HG03469 (cell line): Measurements from ENCODE around the gene VEGFC.

Experiments
- ATAC-seq: cut with Tn5 transposase; IDR thresholded peaks from one replicate; pipeline ENCODE4 v1.9.1; 2021; ENCODE audit warnings: mild to moderate bottlenecking, moderate library complexity, moderate number of reproducible peaks; ENCODE audit not compliant: unreplicated experiment

Gene VEGFC

GRCh38 chr4:176799653-176800052 lies 6.9 kb upstream of the VEGFC start:
- no peak for ATAC-seq

GRCh38 chr4:176798540-176798939 lies 5.8 kb upstream of the VEGFC start:
- no peak for ATAC-seq

- no peak for ATAC-seq
Observed at GRCh38 chr4:176795441-176795840, 2.7 kb upstream of the VEGFC start.

- no peak for ATAC-seq
Observed at GRCh38 chr4:176794651-176795050, 1.9 kb upstream of the VEGFC start.

GRCh38 chr4:176794151-176794550 lies 1.4 kb upstream of the VEGFC start:
- no peak for ATAC-seq

GRCh38 chr4:176793060-176793605 lies 411 bp upstream of the VEGFC start:
- ATAC-seq: no peak

GRCh38 chr4:176791591-176792325 lies 964 bp downstream of the VEGFC start:
- no peak for ATAC-seq

GRCh38 chr4:176790398-176790797 lies 2.3 kb downstream of the VEGFC start:
- no peak for ATAC-seq

GRCh38 chr4:176789955-176790354 lies 2.8 kb downstream of the VEGFC start:
- ATAC-seq: peak; percentile 77

- ATAC-seq: no peak
Observed at GRCh38 chr4:176788971-176789370, 3.8 kb downstream of the VEGFC start.

- ATAC-seq: no peak
Observed at GRCh38 chr4:176788248-176788647, 4.5 kb downstream of the VEGFC start.

GRCh38 chr4:176784816-176785215 lies 7.9 kb downstream of the VEGFC start:
- no peak for ATAC-seq

GRCh38 chr4:176782794-176783193 lies 9.9 kb downstream of the VEGFC start:
- ATAC-seq: no peak

GRCh38 chr4:176782191-176782590 lies 10.5 kb downstream of the VEGFC start:
- no peak for ATAC-seq

- no peak for ATAC-seq
Observed at GRCh38 chr4:176781739-176782100, 11.0 kb downstream of the VEGFC start.

GRCh38 chr4:176780995-176781738 lies 11.6 kb downstream of the VEGFC start:
- ATAC-seq: no peak

- ATAC-seq: no peak
Observed at GRCh38 chr4:176779421-176779820, 13.3 kb downstream of the VEGFC start.

- ATAC-seq: no peak
Observed at GRCh38 chr4:176778491-176778890, 14.2 kb downstream of the VEGFC start.

- ATAC-seq: no peak
Observed at GRCh38 chr4:176778063-176778462, 14.7 kb downstream of the VEGFC start.

GRCh38 chr4:176775338-176775737 lies 17.4 kb downstream of the VEGFC start:
- no peak for ATAC-seq

- no peak for ATAC-seq
Observed at GRCh38 chr4:176774852-176775251, 17.9 kb downstream of the VEGFC start.

- no peak for ATAC-seq
Observed at GRCh38 chr4:176769514-176769913, 23.2 kb downstream of the VEGFC start.
